ENCODE data around the gene EXOC4. TPM values are rescaled to one million over a fixed set of nuclear protein-coding genes. Genes with fewer than 3 reads are reported as not detected.
"Not testable (repeated sequence)": the region's sequence is repeated elsewhere in the genome, so short reads cannot be mapped to it uniquely, and the experiment has no call there.

Gene EXOC4
- total RNA-seq, 1 donor from 2014 or later, result 84.0 TPM

DNA sequence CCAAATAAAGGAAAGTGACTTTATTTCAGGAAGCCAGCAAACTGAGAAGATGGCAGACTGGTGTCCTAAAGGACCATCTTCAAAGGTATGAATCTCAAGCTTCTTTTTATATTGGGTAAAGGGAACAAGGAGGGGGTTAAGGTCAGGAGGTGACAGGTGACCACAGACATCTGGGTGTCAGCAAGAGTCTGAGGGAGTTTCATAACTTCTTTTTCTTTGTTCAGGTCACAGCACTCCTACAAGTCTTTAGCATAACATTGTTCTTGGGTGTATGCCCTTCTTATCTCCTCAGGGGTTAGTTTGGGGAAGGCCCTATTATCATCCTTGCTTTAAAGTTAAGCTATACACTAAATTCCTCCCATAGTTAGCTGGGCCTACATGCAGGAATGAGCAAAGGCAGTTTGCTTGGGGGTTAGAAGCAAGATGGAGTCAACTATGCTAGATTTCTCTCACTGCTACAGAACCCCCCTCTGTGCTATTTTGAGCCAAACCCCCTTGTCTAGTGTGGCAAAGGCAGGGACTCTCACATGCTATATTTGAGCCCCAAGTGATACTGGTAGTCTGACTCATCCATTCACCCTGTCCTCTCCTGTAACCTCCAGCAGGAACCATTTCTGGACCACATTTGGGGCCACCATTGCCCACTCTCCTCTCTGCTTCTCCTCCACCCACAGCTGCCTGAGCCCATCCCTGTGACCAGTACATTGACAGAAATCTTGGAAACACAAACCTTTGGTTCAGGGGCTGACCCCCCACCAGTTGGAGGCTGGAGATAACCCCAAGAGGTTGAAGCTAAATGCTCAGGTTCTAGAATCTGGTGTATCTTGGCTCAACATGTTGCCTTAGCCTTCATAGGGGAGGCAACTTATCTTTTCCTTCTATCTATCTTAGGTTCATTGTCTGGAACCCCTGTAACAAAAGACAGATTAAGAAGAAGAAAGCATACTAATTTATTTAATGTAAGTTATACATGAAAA is 818.8 kb downstream of the EXOC4 start:
- DNase-seq (ENCODE audit: low read depth) (no peak), FAIRE-seq (no peak)
- no peaks in the 10 kb centered on the region for H3K27me3 ChIP-seq (ENCODE audit: control insufficient read depth, insufficient read depth, low read length)
- TF ChIP-seq, protein P1, sequence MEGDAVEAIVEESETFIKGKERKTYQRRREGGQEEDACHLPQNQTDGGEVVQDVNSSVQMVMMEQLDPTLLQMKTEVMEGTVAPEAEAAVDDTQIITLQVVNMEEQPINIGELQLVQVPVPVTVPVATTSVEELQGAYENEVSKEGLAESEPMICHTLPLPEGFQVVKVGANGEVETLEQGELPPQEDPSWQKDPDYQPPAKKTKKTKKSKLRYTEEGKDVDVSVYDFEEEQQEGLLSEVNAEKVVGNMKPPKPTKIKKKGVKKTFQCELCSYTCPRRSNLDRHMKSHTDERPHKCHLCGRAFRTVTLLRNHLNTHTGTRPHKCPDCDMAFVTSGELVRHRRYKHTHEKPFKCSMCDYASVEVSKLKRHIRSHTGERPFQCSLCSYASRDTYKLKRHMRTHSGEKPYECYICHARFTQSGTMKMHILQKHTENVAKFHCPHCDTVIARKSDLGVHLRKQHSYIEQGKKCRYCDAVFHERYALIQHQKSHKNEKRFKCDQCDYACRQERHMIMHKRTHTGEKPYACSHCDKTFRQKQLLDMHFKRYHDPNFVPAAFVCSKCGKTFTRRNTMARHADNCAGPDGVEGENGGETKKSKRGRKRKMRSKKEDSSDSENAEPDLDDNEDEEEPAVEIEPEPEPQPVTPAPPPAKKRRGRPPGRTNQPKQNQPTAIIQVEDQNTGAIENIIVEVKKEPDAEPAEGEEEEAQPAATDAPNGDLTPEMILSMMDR (IDR thresholded peaks at IDR 0.05; ENCODE audit: insufficient read depth, low read length, severe bottlenecking), result no peak
- no peak overlapping the region for H3K4me3 ChIP-seq (ENCODE audit: low read depth, low read length)
- H3K36me3 ChIP-seq (ENCODE audit: control insufficient read depth, insufficient read depth, low read length), result no peaks in the 10 kb centered on the region

DNA sequence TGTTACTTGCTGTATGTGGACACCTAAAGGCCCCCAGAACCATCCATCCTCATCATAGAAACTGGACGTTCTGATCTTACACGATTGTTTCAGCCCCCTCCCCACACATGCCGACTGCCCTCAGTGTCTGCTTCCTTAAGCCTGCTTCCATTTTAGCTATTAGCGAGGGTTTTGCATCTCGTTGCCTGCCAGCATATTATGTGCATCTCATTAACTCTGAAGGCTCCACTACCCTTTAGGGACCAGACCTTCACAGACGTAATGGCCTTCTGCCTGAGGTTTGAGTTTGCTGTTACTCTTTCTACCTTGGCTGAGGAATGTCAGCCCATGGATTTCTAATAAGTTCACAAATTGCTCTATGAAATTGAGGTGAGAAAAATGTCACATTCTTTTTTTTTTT is 820.4 kb downstream of the EXOC4 start:
- DNase-seq (ENCODE audit: low read depth) (no peak), FAIRE-seq (no peak)
- Histone ChIP-seq H3K27me3 (ENCODE audit: control insufficient read depth, insufficient read depth, low read length) (no peaks in the 10 kb centered on the region), H3K4me3 (ENCODE audit: low read depth, low read length) (no peak overlapping the region), H3K36me3 (ENCODE audit: control insufficient read depth, insufficient read depth, low read length) (no peaks in the 10 kb centered on the region)
- TF ChIP-seq, protein P1 (IDR thresholded peaks at IDR 0.05; ENCODE audit: insufficient read depth, low read length, severe bottlenecking), result no peak

- TF ChIP-seq, protein P1 (IDR thresholded peaks at IDR 0.05; ENCODE audit: insufficient read depth, low read length, severe bottlenecking), result no peak
- Histone ChIP-seq H3K36me3 (ENCODE audit: control insufficient read depth, insufficient read depth, low read length) (no peaks in the 10 kb centered on the region), H3K27me3 (ENCODE audit: control insufficient read depth, insufficient read depth, low read length) (no peaks in the 10 kb centered on the region), H3K4me3 (ENCODE audit: low read depth, low read length) (no peak overlapping the region)
- DNase-seq (ENCODE audit: low read depth), result no peak
- no peak for FAIRE-seq
Observed at GRCh38 chr7:134075799-134076198, 822.9 kb downstream of the EXOC4 start.

DNA sequence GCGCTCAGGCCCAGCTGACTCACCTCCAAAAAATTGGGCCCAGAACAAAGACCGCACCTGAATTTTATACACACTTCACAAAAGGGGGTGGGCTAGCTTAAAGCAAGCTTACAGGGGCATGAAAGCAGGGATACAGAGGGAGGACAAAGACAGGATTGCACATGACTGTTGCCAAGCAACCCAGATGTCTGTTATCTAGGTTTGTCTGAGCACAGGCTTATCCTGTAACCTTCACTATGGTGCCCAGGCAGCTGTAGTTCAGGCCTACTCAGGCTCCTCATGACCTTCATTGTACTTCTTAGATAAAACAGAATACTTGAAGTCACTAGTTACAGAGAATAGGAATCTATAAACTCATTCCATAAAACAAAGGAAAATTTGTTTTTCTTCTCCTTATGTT is 824.7 kb downstream of the EXOC4 start:
- H3K36me3 ChIP-seq (ENCODE audit: control insufficient read depth, insufficient read depth, low read length); H3K27me3 ChIP-seq (ENCODE audit: control insufficient read depth, insufficient read depth, low read length); FAIRE-seq; DNase-seq (ENCODE audit: low read depth); H3K4me3 ChIP-seq (ENCODE audit: low read depth, low read length): not testable (repeated sequence)

GRCh38 chr7:134078991-134079390 is 826.1 kb downstream of the EXOC4 start:
- Histone ChIP-seq H3K4me3 (ENCODE audit: low read depth, low read length) (no peak overlapping the region), H3K36me3 (ENCODE audit: control insufficient read depth, insufficient read depth, low read length) (no peaks in the 10 kb centered on the region), H3K27me3 (ENCODE audit: control insufficient read depth, insufficient read depth, low read length) (no peaks in the 10 kb centered on the region)
- FAIRE-seq (no peak), DNase-seq (ENCODE audit: low read depth) (no peak)
- TF ChIP-seq, protein P1 (IDR thresholded peaks at IDR 0.05; ENCODE audit: insufficient read depth, low read length, severe bottlenecking), result no peak

- no peak for DNase-seq (ENCODE audit: low read depth)
- no peak for FAIRE-seq
- TF ChIP-seq, protein P1 (IDR thresholded peaks at IDR 0.05; ENCODE audit: insufficient read depth, low read length, severe bottlenecking), result no peak
- no peaks in the 10 kb centered on the region for H3K27me3 ChIP-seq (ENCODE audit: control insufficient read depth, insufficient read depth, low read length)
- H3K36me3 ChIP-seq (ENCODE audit: control insufficient read depth, insufficient read depth, low read length), result no peaks in the 10 kb centered on the region
- no peak overlapping the region for H3K4me3 ChIP-seq (ENCODE audit: low read depth, low read length)
Observed at GRCh38 chr7:134081695-134082094, 828.8 kb downstream of the EXOC4 start.
